Measurements from ENCODE around the gene GOLGA6L7.
"Not testable (repeated sequence)": the region's sequence is repeated elsewhere in the genome, so short reads cannot be mapped to it uniquely, and the experiment has no call there.

GOLGA6L7 gene

DNA sequence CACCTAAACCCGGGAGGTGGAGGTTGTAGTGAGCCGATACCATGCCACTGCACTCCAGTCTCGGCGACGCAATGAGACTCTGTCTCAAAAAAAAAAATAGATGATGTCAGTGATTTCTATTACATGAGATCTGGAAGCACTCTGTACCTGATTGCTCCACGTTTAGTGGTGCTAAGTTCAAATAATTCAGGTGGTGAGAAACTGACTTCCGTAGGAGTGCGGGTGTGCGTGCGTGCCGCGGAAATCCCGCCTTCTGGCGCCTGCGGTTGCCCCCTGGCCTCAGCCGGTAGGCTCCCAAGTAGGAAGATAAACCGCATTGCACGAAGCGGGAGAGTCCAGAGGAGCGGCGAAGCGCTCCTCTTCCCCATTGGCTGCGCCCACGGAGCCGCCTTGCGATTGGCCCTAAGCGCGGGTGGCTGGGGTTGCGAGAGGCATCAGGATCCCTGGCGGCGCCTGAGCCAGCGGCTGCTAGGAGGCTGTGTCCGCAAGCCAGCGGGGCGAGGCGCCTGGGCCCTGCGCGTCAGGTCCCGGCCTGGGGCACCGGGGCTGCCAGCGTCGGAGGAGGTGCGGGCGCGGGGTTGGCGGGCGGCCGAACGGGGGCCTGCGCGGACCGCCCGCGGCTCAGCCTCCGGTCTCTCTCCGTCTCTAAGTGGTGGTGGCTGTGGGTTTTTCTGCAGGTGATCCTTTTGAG lies 16.4 kb downstream of the GOLGA6L7 start:
- not testable (repeated sequence) for H3K9me3 ChIP-seq (ENCODE audit: control insufficient read depth, insufficient read depth, low read length); H3K4me1 ChIP-seq (ENCODE audit: control insufficient read depth, insufficient read depth, low read length); H3K36me3 ChIP-seq (ENCODE audit: control insufficient read depth, insufficient read depth, low read length); H3K9ac ChIP-seq (ENCODE audit: low read depth, low read length); H3K27me3 ChIP-seq (ENCODE audit: control insufficient read depth, insufficient read depth, low read length)
- peak overlapping the region; percentile 22 for H3K4me3 ChIP-seq (ENCODE audit: low read depth, low read length)

DNA sequence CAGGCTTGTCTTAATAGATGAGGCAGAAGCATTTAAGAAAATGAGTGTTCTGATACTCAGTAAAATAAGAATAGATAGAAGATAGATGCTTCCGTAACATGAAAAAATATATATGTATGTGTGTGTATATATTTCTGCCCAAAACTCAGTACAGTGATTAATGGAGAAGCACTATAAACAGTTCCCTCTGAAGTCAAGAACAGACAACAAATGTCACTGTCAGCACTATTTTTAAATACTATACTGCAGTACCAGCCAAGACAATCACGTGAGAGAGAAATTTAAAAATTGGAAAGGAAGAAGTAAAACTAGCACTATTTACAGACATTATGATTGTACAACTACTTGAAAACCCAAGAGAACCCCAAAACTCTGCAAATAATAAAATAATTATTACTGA lies 27.0 kb downstream of the GOLGA6L7 start:
- H3K9me3 ChIP-seq (ENCODE audit: control insufficient read depth, insufficient read depth, low read length); H3K27me3 ChIP-seq (ENCODE audit: control insufficient read depth, insufficient read depth, low read length); H3K4me1 ChIP-seq (ENCODE audit: control insufficient read depth, insufficient read depth, low read length); H3K4me3 ChIP-seq (ENCODE audit: low read depth, low read length); H3K36me3 ChIP-seq (ENCODE audit: control insufficient read depth, insufficient read depth, low read length); H3K9ac ChIP-seq (ENCODE audit: low read depth, low read length): not testable (repeated sequence)

GRCh38 chr15:28819930-28820295 lies 28.5 kb downstream of the GOLGA6L7 start:
- H3K4me3 ChIP-seq (ENCODE audit: low read depth, low read length); H3K4me1 ChIP-seq (ENCODE audit: control insufficient read depth, insufficient read depth, low read length); H3K9ac ChIP-seq (ENCODE audit: low read depth, low read length); H3K36me3 ChIP-seq (ENCODE audit: control insufficient read depth, insufficient read depth, low read length); H3K27me3 ChIP-seq (ENCODE audit: control insufficient read depth, insufficient read depth, low read length); H3K9me3 ChIP-seq (ENCODE audit: control insufficient read depth, insufficient read depth, low read length): not testable (repeated sequence)

GRCh38 chr15:28819019-28819929 lies 29.2 kb downstream of the GOLGA6L7 start:
- H3K27me3 ChIP-seq (ENCODE audit: control insufficient read depth, insufficient read depth, low read length); H3K9me3 ChIP-seq (ENCODE audit: control insufficient read depth, insufficient read depth, low read length); H3K36me3 ChIP-seq (ENCODE audit: control insufficient read depth, insufficient read depth, low read length); H3K9ac ChIP-seq (ENCODE audit: low read depth, low read length); H3K4me3 ChIP-seq (ENCODE audit: low read depth, low read length); H3K4me1 ChIP-seq (ENCODE audit: control insufficient read depth, insufficient read depth, low read length): not testable (repeated sequence)

DNA sequence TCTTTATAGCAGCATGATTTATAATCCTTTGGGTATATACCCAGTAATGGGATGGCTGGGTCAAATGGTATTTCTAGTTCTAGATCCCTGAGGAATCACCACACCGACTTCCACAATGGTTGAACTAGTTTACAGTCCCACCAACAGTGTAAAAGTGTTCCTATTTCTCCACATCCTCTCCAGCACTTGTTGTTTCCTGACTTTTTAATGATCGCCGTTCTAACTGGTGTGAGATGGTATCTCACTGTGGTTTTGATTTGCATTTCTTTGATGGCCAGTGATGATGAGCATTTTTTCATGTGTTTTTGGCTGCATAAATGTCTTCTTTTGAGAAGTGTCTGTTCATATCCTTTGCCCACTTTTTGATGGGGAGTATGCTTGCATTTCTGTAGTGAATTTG lies 30.3 kb downstream of the GOLGA6L7 start:
- H3K27me3 ChIP-seq (ENCODE audit: control insufficient read depth, insufficient read depth, low read length); H3K9ac ChIP-seq (ENCODE audit: low read depth, low read length); H3K9me3 ChIP-seq (ENCODE audit: control insufficient read depth, insufficient read depth, low read length); H3K4me1 ChIP-seq (ENCODE audit: control insufficient read depth, insufficient read depth, low read length); H3K4me3 ChIP-seq (ENCODE audit: low read depth, low read length); H3K36me3 ChIP-seq (ENCODE audit: control insufficient read depth, insufficient read depth, low read length): not testable (repeated sequence)

GRCh38 chr15:28814059-28814458 lies 34.4 kb downstream of the GOLGA6L7 start:
- H3K9me3 ChIP-seq (ENCODE audit: control insufficient read depth, insufficient read depth, low read length); H3K9ac ChIP-seq (ENCODE audit: low read depth, low read length); H3K36me3 ChIP-seq (ENCODE audit: control insufficient read depth, insufficient read depth, low read length); H3K27me3 ChIP-seq (ENCODE audit: control insufficient read depth, insufficient read depth, low read length); H3K4me1 ChIP-seq (ENCODE audit: control insufficient read depth, insufficient read depth, low read length); H3K4me3 ChIP-seq (ENCODE audit: low read depth, low read length): not testable (repeated sequence)

DNA sequence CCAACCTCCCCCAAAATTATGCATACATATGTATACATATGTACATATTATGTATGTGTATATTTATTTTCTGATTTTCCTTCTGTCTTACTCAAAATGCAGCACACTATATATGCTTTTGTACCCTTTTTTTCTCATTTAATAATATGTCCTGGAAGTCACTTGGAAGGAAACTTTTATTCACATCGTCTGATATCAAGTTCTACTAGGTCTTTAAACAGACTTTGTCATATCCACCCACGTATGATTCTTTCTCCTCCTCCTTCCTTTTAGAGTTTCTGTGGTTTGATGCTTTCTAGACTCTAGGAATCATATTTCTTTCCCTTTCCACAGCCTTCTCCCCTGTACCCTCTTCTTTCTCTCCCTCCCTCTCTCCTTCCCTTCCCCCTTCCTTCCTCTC lies 35.1 kb downstream of the GOLGA6L7 start:
- not testable (repeated sequence) for H3K9ac ChIP-seq (ENCODE audit: low read depth, low read length); H3K9me3 ChIP-seq (ENCODE audit: control insufficient read depth, insufficient read depth, low read length); H3K4me3 ChIP-seq (ENCODE audit: low read depth, low read length); H3K4me1 ChIP-seq (ENCODE audit: control insufficient read depth, insufficient read depth, low read length); H3K27me3 ChIP-seq (ENCODE audit: control insufficient read depth, insufficient read depth, low read length); H3K36me3 ChIP-seq (ENCODE audit: control insufficient read depth, insufficient read depth, low read length)

DNA sequence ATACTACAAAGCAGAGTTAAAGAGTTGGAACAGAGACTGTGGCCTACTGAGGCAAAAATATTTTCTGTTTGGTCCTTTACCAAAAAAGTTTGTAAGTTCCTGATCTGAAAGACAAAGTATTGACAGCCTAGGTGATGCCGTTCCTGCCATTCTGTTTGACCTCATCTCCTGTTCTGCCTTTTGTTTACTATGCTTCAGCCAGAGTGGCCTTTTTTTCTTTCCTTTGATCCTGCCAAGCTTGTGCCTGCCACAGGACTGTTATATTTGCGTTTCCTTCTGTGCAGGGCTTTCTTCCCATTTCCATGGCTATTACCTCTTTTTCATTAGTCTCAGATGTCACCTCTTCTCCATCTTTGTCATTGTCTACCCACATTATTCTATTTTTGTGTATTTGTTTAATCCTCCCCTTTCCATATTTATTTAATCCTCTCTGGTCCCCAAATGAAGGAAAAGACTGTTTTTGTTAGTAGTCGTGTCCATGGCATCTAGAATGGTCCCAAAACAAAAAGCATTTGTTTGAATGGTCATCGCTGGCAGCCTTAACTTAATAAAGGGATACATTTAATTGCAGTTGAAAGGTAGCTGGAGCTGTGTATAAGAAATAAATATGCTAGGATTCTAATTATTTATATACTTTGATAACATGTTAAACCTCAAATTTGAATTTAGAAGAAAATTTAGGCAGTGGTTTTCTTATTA lies 36.4 kb downstream of the GOLGA6L7 start:
- H3K4me1 ChIP-seq (ENCODE audit: control insufficient read depth, insufficient read depth, low read length); H3K36me3 ChIP-seq (ENCODE audit: control insufficient read depth, insufficient read depth, low read length); H3K27me3 ChIP-seq (ENCODE audit: control insufficient read depth, insufficient read depth, low read length); H3K9me3 ChIP-seq (ENCODE audit: control insufficient read depth, insufficient read depth, low read length); H3K4me3 ChIP-seq (ENCODE audit: low read depth, low read length); H3K9ac ChIP-seq (ENCODE audit: low read depth, low read length): not testable (repeated sequence)

DNA sequence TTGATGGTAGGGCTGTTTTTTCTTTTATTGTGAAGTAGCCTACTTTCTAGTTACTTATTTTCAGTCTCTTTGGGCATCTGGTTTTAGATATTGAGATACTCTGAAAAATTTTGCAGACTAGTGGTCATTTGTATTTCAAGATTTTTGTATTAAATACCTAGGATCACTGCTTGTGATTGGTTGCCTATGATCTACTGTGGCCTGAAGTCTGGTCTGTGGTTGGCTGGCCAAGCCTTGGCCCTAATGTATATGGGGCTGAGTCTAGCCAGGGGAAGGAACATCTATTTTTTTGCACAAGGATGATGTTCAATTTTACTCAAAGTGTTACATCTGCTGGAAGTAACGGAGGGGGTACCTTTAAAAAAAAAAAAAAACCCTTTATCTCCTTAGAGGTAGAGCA lies 38.0 kb downstream of the GOLGA6L7 start:
- H3K9ac ChIP-seq (ENCODE audit: low read depth, low read length); H3K36me3 ChIP-seq (ENCODE audit: control insufficient read depth, insufficient read depth, low read length); H3K4me1 ChIP-seq (ENCODE audit: control insufficient read depth, insufficient read depth, low read length); H3K4me3 ChIP-seq (ENCODE audit: low read depth, low read length); H3K9me3 ChIP-seq (ENCODE audit: control insufficient read depth, insufficient read depth, low read length); H3K27me3 ChIP-seq (ENCODE audit: control insufficient read depth, insufficient read depth, low read length): not testable (repeated sequence)

DNA sequence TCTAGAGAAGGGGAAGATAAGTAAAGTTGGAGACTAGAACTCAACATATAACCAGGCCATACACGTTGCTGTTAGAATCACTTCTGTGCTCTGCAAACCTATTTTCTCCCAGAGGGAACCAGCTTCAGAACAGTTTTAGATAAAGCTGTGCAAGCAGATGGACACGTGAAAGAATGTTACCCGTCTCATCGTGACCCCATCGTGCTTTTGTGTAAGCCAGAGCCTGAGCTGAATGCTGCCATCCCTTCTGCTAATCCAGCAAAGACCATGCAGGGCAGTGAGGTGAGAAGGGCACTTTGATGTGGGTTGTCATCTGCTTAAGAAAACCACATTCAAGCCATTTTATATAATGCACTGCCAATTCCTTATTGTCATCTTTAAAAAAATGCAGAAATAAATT lies 40.3 kb downstream of the GOLGA6L7 start:
- H3K4me1 ChIP-seq (ENCODE audit: control insufficient read depth, insufficient read depth, low read length); H3K4me3 ChIP-seq (ENCODE audit: low read depth, low read length); H3K9me3 ChIP-seq (ENCODE audit: control insufficient read depth, insufficient read depth, low read length); H3K9ac ChIP-seq (ENCODE audit: low read depth, low read length); H3K27me3 ChIP-seq (ENCODE audit: control insufficient read depth, insufficient read depth, low read length); H3K36me3 ChIP-seq (ENCODE audit: control insufficient read depth, insufficient read depth, low read length): not testable (repeated sequence)

GRCh38 chr15:28800366-28800765 lies 48.1 kb downstream of the GOLGA6L7 start:
- not testable (repeated sequence) for H3K36me3 ChIP-seq (ENCODE audit: control insufficient read depth, insufficient read depth, low read length); H3K4me3 ChIP-seq (ENCODE audit: low read depth, low read length); H3K4me1 ChIP-seq (ENCODE audit: control insufficient read depth, insufficient read depth, low read length)

DNA sequence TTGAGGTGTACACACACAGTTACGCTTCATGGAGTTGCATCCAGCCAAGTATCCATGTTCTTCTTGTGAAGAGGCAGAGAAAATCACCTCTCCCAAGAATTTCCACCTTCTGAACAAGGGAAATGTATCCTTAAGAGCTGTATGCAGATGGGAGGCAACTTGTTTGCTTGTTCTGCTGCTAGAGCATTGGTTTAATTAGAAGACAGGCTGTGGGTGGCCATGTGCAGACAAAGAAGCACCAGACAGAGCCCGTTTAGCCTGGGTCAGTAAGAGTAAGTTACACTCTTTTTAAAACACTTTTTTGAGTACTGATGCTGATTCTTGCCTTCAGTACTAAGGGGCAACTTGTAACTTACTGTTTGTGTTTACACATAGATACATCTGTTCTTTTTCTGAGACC lies 50.2 kb downstream of the GOLGA6L7 start:
- H3K4me1 ChIP-seq (ENCODE audit: control insufficient read depth, insufficient read depth, low read length); H3K9ac ChIP-seq (ENCODE audit: low read depth, low read length); H3K27me3 ChIP-seq (ENCODE audit: control insufficient read depth, insufficient read depth, low read length); H3K9me3 ChIP-seq (ENCODE audit: control insufficient read depth, insufficient read depth, low read length); H3K4me3 ChIP-seq (ENCODE audit: low read depth, low read length); H3K36me3 ChIP-seq (ENCODE audit: control insufficient read depth, insufficient read depth, low read length): not testable (repeated sequence)

More at GRCh38 chr15:28800366-28800765, 48.1 kb downstream of the GOLGA6L7 start:
- not testable (repeated sequence) for H3K27me3 ChIP-seq (ENCODE audit: control insufficient read depth, insufficient read depth, low read length); H3K9me3 ChIP-seq (ENCODE audit: control insufficient read depth, insufficient read depth, low read length); H3K9ac ChIP-seq (ENCODE audit: low read depth, low read length)

Data from iPS-15b (cell line).